Neural progenitor cell (in vitro differentiated cells): ENCODE data around the gene KNOP1. TPM values are rescaled to one million over a fixed set of nuclear protein-coding genes. Genes with fewer than 3 reads are reported as not detected.

Experiments
- DNase-seq: peaks from one replicate; pipeline ENCODE4 v3.0.0-alpha.2; 2016; ENCODE audit warnings: low spot score
- H2AFZ ChIP-seq: fragments of 200-600 bp; sonication (generic); replicated peaks from 2 replicates; pipeline ENCODE4 v1.6.1; 2016; ENCODE audit warnings: antibody characterized with exemption
- H3F3A ChIP-seq: fragments of 200-600 bp; sonication (generic); 2 replicates; pipeline ENCODE4 v1.6.1; 2016; ENCODE audit warnings: antibody characterized with exemption, low read depth
- H3K27ac ChIP-seq: fragments of 200-600 bp; sonication (generic); 2 replicates; pipeline ENCODE4 v1.5.1; 2016; ENCODE audit warnings: mild to moderate bottlenecking
- H3K27me3 ChIP-seq: fragments of 200-600 bp; sonication (generic); 2 replicates; pipeline ENCODE4 v1.6.1; 2016; ENCODE audit warnings: mild to moderate bottlenecking, moderate library complexity
- H3K36me3 ChIP-seq: fragments of 200-600 bp; sonication (generic); 2 replicates; pipeline ENCODE4 v1.5.1; 2016
- H3K4me1 ChIP-seq: fragments of 200-600 bp; sonication (generic); 2 replicates; pipeline ENCODE4 v1.6.1; 2016; ENCODE audit warnings: mixed run types
- H3K4me2 ChIP-seq: fragments of 200-600 bp; sonication (generic); 2 replicates; pipeline ENCODE4 v1.6.1; 2016
- H3K4me3 ChIP-seq: fragments of 200-600 bp; sonication (generic); 2 replicates; pipeline ENCODE4 v1.5.1; 2016
- H3K79me2 ChIP-seq: fragments of 200-600 bp; sonication (generic); 2 replicates; pipeline ENCODE4 v1.6.1; 2016; ENCODE audit warnings: low read depth
- H3K9ac ChIP-seq: fragments of 200-600 bp; sonication (generic); 2 replicates; pipeline ENCODE4 v1.6.1; 2016
- H3K9me3 ChIP-seq: fragments of 200-600 bp; sonication (generic); 2 replicates; pipeline ENCODE4 v1.5.1; 2016; ENCODE audit warnings: low read depth
- H4K20me1 ChIP-seq: fragments of 200-600 bp; sonication (generic); 2 replicates; pipeline ENCODE4 v1.6.1; 2016; ENCODE audit warnings: low read depth
- H3K27ac Mint-ChIP-seq: 3 replicates; pipeline ENCODE4 v1.8.0; 2021; ENCODE audit warnings: mixed read lengths
- H3K27me3 Mint-ChIP-seq: 2 replicates; pipeline ENCODE4 v1.8.0; 2022; ENCODE audit warnings: low read depth, mild to moderate bottlenecking, inconsistent platforms, moderate library complexity, mixed read lengths; ENCODE audit not compliant: insufficient read depth
- H3K36me3 Mint-ChIP-seq: 3 replicates; pipeline ENCODE4 v1.8.0; 2021; ENCODE audit warnings: mixed read lengths
- H3K4me1 Mint-ChIP-seq: 3 replicates; pipeline ENCODE4 v1.8.0; 2021; ENCODE audit warnings: mixed read lengths
- H3K4me3 Mint-ChIP-seq: 3 replicates; pipeline ENCODE4 v1.8.0; 2021; ENCODE audit warnings: mild to moderate bottlenecking, moderate library complexity, mixed read lengths
- H3K9me3 Mint-ChIP-seq: 3 replicates; pipeline ENCODE4 v1.8.0; 2020; ENCODE audit warnings: mixed read lengths
- CTCF ChIP-seq: fragments of 200-600 bp; sonication (generic); IDR thresholded peaks from 2 replicates; pipeline ENCODE4 v1.5.1; 2017; ENCODE audit warnings: antibody characterized with exemption, mild to moderate bottlenecking
- EZH2 ChIP-seq: fragments of 200-600 bp; sonication (generic); IDR thresholded peaks from 2 replicates; pipeline ENCODE4 v1.6.1; 2017; ENCODE audit warnings: antibody characterized with exemption, mild to moderate bottlenecking, moderate library complexity
- EZH2phosphoT487 ChIP-seq: fragments of 200-600 bp; sonication (generic); IDR thresholded peaks from 2 replicates; pipeline ENCODE4 v1.6.1; 2017; ENCODE audit warnings: antibody characterized with exemption
- total RNA-seq: library from RNA; depleted of rRNA; stranded (reverse); fragments of >200 nt; gene quantifications from 2 replicates; pipeline ENCODE4 v1.2.3, GENCODE V29; 2015; ENCODE audit warnings: low replicate concordance

KNOP1 gene
- total RNA-seq, 1 donor from 2014 or later, result 130 TPM

GRCh38 chr16:19704321-19705145 lies 13.5 kb downstream of the KNOP1 start:
- no peak overlapping the region for H2AFZ ChIP-seq
- H3K4me3 ChIP-seq, result no peak overlapping the region
- Mint-ChIP-seq H3K4me3 (no peak overlapping the region), H3K27me3 (peaks cover 3% of the 10 kb centered on the region), H3K4me1 (peaks cover 9% of the 10 kb centered on the region), H3K9me3 (no peaks in the 10 kb centered on the region), H3K27ac (no peak overlapping the region), H3K36me3 (peaks cover 64% of the 10 kb centered on the region)
- H3K27me3 ChIP-seq, result no peaks in the 10 kb centered on the region
- peaks cover 55% of the 10 kb centered on the region for H4K20me1 ChIP-seq
- H3K9me3 ChIP-seq, result no peaks in the 10 kb centered on the region
- H3K79me2 ChIP-seq, result peaks cover 84% of the 10 kb centered on the region
- no peak overlapping the region for H3K4me2 ChIP-seq
- H3K27ac ChIP-seq, result no peak overlapping the region
- TF ChIP-seq EZH2phosphoT487 (no peak), CTCF (no peak), EZH2 (no peak)
- peaks cover under 1% of the 10 kb centered on the region for H3F3A ChIP-seq
- H3K36me3 ChIP-seq, result peaks cover 8% of the 10 kb centered on the region
- no peak overlapping the region for H3K9ac ChIP-seq
- DNase-seq, result no peak
- peaks cover 3% of the 10 kb centered on the region for H3K4me1 ChIP-seq

GRCh38 chr16:19703172-19703889 lies 14.7 kb downstream of the KNOP1 start:
- TF ChIP-seq EZH2phosphoT487, result no peak
- Histone ChIP-seq H3K4me1 (no peaks in the 10 kb centered on the region), H3F3A (no peaks in the 10 kb centered on the region), H3K9me3 (no peaks in the 10 kb centered on the region), H3K79me2 (peaks cover 72% of the 10 kb centered on the region), H3K36me3 (peaks cover 8% of the 10 kb centered on the region), H3K4me2 (no peak overlapping the region), H2AFZ (no peak overlapping the region), H3K27me3 (no peaks in the 10 kb centered on the region), H3K27ac (no peak overlapping the region), H3K9ac (no peak overlapping the region), H3K4me3 (no peak overlapping the region), H4K20me1 (peaks cover 43% of the 10 kb centered on the region)
- no peak for DNase-seq
- Mint-ChIP-seq H3K9me3 (no peaks in the 10 kb centered on the region), H3K36me3 (peaks cover 64% of the 10 kb centered on the region), H3K4me1 (peaks cover 2% of the 10 kb centered on the region), H3K27ac (no peak overlapping the region), H3K4me3 (no peak overlapping the region), H3K27me3 (peaks cover 3% of the 10 kb centered on the region)

GRCh38 chr16:19701091-19701490 lies 16.9 kb downstream of the KNOP1 start:
- Histone ChIP-seq H4K20me1 (peaks cover 25% of the 10 kb centered on the region), H3K4me2 (no peak overlapping the region), H3K27me3 (no peaks in the 10 kb centered on the region), H3K79me2 (peaks cover 50% of the 10 kb centered on the region), H3F3A (no peaks in the 10 kb centered on the region), H2AFZ (no peak overlapping the region), H3K4me1 (no peaks in the 10 kb centered on the region), H3K27ac (no peak overlapping the region), H3K4me3 (no peak overlapping the region), H3K9me3 (no peaks in the 10 kb centered on the region), H3K9ac (no peak overlapping the region), H3K36me3 (peaks cover 8% of the 10 kb centered on the region)
- H3K4me1 Mint-ChIP-seq, result no peaks in the 10 kb centered on the region
- H3K4me3 Mint-ChIP-seq, result no peak overlapping the region
- no peak overlapping the region for H3K27ac Mint-ChIP-seq
- H3K9me3 Mint-ChIP-seq, result no peaks in the 10 kb centered on the region
- TF ChIP-seq CTCF (no peak), EZH2phosphoT487 (no peak), EZH2 (no peak)
- peaks cover 56% of the 10 kb centered on the region for H3K36me3 Mint-ChIP-seq
- no peaks in the 10 kb centered on the region for H3K27me3 Mint-ChIP-seq
- DNase-seq, result no peak
